NCI-H2171 treated with DMSO at 0.1 percent for 48 hours (cell line): ENCODE data around the gene LSMEM2.
"Not testable (repeated sequence)": the region's sequence is repeated elsewhere in the genome, so short reads cannot be mapped to it uniquely, and the experiment has no call there.

Experiments
- DNase-seq: peaks from one replicate; lab custom pipeline; 2025; lab: John Stamatoyannopoulos, UW

The LSMEM2 gene

DNA sequence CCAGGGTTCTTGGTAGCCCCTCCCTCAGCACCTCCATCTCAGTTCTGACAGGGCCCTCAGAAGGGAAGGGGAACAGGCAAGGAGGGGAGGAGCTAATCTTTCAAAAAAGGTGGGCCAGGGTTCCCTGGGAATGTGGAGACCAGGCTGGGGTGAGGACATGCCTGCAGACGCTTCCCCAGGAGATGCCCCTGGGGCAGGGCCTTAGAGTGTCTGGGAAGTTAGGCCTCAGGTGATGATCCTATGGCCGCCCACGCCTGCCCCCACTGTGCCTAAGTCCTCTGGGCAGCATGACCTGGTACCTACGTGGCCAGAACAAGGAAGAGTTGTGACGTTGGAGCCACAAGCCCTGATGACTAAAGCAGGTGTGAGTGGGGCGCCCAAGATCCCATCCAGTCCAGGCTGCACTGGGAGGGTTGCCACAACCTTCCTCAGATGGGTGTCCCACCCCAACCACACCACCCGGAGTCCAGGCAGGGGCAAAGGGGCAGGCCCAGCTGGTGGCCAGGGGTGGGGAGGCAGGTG is 13.9 kb upstream of the LSMEM2 start:
- DNase-seq = no peak

DNA sequence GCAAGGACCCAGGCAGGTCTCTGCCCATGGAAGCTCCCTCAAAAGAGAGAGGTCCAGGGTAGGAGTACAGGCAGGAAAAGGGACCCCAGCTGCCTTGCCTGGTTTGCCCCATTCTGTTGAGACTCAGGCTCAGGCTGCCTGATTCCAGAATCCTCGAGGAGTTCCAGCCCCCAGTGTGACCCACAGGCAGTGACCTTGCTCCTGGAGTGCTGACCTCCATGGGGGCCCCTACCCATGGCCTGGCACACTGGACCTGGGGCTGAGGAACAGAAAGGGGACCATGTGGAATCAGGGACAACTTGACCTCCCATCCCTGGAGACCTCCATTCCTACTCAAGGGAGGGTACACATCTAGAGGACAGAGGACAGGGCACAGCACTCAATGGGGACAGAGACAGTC is 13.3 kb upstream of the LSMEM2 start:
- DNase-seq = no peak

DNA sequence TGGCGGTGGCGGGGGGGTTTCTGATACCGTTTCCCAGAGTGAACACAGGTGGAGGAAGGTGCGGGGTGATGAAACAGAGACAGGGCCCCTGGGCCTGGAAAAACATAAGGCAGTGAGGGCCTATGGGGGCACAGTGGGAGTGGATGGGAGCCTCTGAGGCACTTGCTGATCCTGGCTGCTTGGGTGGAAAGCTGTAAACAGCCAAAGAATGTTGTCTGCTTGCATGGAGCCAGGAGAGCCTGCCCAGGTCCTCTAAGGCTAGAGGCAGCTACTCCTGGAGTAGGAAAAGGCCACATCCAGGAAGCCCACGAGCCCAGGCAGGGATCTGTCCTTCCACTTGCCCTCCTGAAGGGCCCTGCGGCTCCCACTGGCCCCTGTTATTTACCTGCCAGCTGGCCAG is 12.9 kb upstream of the LSMEM2 start:
- no peak for DNase-seq

DNA sequence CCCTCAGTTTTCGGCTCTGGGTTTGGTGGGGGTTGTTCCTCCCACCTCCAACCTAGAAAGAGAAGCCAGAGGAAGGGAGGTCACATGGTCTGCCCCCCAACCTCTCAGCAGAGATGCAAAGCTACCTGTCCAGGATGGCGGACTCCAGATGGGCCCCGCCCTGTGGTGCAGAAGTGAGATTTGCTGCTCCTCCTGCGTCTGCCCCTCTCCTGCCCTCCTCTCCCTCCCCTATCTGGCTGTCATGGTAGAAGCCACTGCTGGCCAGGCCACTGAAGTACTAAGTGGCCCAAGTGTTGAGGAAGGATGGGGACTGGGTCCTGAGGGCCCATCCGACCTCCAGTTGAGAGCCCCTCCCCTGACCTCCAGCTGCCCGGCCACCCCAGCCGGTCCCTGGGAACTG is 12.1 kb upstream of the LSMEM2 start:
- no peak for DNase-seq

DNA sequence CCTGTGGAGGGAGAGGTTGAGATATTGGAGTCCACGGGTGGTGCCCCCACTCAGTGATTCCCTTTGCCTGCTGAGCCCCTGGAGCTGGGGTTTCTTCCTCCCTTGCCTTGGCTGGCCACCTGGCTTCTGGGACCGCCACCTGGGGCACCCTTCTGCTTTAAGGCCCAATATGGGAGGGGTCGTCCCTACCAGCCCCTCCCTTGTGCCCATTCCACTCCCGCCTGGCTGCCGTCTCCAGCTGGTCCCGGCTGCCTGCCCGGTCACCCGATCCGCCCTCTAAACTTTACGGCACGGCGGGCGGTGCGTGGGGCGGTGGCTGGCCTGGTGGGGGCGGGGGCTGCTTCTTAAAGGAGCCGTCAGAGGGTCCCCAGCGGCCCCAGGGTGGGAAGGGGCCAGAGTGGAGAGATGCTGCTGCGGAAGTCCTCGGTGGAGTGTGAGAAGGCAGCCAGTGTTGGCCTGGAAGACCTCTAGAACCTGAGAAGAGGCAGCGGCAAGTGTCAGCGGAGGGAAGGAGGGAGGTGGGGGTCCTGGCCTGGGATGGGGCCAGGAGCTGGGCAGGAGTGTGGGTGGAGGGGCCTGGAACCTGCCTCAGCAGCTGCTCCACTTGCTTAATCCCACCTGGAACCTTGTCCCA is 11.5 kb upstream of the LSMEM2 start:
- DNase-seq = peak; percentile 44

DNA sequence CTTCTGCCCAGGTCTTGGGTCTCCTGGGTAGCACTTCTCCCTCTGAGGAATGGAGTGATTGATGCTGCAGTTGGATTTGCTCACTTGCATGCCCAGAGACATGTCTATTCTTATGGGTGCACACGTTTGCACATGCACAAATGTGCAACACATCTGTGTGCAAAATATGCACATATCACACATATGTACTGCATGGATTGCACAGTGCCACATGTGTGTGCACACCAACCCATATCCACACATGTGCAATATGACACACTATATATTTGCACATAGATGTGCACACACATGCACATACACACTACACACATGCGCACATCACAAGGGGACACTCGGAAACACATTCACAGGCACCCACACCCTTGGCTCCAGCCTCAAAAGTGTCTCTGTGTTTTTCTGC is 10.6 kb upstream of the LSMEM2 start:
- DNase-seq = no peak

DNA sequence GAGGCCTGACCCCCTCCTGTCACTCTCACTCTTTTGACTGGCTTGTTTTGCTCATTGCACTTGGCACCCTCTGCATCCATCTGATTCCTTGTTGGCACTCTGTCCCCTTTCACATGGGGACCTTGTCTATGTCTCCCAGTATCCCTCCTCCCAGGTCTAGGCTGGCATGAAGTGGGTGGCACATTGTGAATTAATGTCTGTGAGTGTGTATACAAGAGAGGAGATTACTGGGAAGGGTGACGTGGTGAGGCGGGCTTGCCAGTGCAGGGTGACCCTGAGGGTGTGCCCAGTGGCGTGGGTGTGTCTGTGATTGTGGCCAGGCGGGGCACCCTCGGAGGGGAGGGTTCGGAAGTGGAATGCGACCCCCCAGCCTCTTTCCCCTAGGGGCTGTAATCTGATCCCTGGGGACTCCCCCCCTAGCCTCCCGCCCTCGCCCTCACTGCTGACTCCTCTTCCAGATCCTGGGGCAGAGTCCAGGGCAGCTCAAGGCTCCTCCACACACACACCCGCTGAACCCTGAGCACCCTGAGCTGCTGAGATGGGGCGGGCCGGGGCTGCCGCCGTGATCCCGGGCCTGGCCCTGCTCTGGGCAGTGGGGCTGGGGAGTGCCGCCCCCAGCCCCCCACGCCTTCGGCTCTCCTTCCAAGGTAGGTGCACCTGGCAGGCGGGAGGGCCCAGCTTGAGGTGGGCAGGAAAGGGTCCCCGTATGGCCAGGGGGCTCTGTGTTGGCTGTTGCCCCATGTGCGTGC is 10.0 kb upstream of the LSMEM2 start, which contains the start of gene SEMA3B:
TSS of gene SEMA3B (plus strand) at position 445 of the 749 bp plus-strand sequence. CDS start at position 539, 94 bp downstream.
- no peak for DNase-seq

DNA sequence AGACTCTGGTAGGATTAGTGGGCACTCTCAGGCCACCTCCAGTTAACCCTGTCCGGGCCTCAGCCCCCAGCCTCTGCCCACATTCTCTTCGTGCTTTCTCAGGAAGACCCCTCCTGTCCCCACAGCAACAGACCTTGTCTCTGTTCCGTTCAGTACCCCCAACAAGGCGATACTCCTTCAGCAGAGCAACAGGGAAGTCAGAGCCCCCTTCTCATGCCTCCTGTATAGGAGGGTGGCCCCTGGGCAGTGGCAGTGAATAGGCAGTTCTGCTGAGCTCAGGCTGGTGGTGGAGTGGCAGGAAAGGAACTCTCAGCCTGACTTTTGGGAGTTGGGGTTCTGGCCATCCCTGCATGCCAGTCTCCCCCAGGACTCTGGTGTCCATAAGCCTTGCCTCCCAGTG is 9.4 kb upstream of the LSMEM2 start:
- DNase-seq = no peak

DNA sequence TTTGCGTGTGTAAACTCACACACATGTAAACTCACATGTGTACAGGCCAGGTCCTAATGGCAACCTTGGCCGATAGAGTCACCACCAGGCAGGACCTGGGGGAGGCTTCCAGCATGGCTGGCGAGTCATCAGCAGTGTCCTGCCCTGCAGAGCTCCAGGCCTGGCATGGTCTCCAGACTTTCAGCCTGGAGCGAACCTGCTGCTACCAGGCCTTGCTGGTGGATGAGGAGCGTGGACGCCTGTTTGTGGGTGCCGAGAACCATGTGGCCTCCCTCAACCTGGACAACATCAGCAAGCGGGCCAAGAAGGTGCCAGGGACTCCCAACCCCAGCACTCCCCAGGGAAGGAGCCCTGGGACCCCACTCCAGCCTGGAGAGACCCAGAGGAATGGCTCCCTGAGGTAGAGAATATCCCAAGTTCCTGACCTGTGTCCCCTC is 8.9 kb upstream of the LSMEM2 start:
- no peak for DNase-seq

DNA sequence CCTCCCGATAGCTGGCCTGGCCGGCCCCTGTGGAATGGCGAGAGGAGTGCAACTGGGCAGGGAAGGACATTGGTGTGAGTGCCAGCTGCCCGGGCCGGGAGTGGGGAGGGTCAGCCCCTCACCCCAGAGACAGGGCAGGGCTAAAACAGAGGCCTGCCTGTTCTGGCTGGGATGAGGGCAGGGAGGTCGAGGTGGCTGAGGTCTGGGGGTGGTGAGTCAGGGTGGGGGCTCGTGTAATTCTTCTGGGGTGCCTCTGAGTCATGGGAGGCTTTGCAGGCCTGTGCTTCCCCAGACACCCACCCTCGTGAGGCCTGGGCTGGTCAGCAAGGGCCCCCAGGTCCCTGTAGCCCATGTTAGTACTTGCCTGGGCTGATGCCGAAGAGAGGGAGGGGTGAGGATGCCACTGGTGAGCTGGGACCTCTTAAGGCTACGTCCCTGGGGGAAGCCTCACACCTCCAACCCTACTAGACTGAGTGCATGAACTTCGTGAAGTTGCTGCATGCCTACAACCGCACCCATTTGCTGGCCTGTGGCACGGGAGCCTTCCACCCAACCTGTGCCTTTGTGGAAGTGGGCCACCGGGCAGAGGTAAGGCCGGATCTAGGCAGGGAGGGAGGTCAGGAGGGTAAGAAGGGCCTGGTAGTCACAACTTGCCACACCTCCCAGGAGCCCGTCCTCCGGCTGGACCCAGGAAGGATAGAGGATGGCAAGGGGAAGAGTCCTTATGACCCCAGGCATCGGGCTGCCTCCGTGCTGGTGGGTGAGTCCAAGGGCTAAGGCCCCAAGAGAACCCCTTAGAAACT is 8.3 kb upstream of the LSMEM2 start:
- no peak for DNase-seq

DNA sequence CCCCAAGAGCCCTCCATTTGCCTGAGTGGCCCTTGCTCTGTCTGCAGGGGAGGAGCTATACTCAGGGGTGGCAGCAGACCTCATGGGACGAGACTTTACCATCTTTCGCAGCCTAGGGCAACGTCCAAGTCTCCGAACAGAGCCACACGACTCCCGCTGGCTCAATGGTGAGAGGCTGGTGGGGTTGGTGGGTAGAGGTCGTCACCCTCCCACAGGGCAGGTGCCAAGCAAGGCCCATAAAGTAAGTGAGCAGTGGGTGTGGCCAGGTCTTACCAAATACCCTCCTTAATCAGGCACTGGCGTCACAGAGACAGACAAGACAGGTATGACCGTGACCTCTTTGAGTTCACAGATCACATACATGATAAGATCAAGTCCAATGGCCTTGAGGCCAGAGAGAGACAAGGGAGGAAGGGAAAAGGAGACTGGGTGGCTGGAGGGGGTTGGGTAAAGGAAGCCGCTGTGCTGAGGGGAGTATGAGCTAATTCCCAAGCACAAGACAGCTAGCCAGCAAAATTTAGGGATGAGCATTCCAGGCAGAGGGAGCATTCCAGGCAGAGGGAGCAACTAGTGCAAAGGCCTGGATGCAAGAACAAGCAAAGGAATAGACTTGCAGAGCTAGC is 7.5 kb upstream of the LSMEM2 start:
- DNase-seq = no peak

DNA sequence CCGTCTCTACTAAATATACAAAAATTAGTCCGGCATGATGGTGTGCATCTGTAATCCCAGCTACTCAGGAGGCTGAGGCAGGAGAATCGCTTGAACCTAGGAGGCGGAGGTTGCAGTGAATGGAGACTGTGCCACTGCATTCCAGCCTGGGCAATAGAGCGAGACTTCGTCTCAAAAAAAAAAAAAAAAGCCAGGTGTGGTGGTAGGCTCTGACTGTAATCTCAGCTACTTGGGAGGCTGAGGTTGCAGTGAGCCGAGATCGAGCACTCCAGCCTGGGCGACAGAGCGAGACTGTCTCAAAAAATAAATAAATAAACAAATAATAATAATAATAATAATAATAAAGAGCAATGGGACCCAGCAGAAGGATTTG is 6.4 kb upstream of the LSMEM2 start:
- DNase-seq = not testable (repeated sequence)

DNA sequence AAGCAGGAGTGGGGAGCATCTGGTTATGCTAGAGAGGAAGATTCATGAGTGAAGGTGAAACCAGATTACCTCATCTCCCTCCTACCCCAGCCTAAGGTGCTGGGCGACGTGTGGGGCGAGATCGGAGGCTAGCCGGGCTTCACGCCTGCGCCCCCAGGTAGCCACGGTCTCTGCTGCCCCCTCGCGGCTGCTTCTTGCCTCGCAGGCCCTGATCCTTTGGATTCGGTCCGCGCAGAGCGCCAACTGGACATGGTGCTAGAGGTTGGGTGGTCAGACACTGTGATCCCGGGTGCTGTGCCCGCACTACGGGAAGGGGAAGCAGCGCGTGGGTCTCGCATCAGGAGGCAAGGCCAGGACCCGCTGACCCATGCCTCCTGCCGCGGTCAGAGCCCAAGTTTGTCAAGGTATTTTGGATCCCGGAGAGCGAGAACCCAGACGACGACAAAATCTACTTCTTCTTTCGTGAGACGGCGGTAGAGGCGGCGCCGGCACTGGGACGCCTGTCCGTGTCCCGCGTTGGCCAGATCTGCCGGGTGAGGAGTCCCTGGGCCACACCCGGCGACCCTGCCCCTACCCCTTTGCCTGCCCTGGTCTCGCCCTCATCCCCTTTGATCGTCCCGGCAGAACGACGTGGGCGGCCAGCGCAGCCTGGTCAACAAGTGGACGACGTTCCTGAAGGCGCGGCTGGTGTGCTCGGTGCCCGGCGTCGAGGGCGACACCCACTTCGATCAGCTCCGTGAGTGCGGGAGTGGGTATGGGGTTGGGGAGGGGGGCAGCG is 5.8 kb upstream of the LSMEM2 start:
- peak; percentile 60 for DNase-seq

DNA sequence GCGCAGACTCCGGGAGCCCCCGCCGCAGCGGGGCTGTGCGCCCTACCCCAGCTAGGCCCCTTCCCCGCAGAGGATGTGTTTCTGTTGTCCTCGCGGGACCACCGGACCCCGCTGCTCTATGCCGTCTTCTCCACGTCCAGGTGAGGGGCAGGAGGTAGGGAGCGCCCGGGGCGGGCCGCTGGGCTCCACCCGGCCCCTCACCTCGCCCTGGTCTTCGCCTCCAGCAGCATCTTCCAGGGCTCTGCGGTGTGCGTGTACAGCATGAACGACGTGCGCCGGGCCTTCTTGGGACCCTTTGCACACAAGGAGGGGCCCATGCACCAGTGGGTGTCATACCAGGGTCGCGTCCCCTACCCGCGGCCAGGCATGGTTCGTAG is 5.2 kb upstream of the LSMEM2 start:
- DNase-seq = no peak

DNA sequence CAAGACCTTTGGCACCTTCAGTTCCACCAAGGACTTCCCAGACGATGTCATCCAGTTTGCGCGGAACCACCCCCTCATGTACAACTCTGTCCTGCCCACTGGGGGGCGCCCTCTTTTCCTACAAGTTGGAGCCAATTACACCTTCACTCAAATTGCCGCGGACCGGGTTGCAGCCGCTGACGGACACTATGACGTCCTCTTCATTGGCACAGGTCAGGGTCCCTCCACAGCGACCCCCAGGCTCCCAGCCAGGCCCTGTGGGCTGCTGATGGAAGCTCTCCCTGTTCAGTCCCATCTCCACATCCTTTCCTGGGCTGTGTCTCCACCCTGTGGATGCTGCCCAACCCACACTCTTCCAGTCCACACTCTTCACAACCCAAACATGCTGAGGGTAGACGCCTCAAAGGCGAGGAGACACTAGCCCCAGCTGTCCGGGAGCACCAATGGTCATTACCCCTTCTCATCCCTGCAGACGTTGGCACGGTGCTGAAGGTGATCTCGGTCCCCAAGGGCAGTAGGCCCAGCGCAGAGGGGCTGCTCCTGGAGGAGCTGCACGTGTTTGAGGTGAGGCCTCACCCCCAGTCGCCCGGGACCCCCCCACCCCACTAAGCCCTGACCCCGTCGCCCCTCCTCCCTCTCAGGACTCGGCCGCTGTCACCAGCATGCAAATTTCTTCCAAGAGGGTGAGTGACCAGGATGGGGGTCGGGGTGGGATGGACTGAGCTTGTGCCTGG is 4.3 kb upstream of the LSMEM2 start:
- DNase-seq = peak; percentile 15

DNA sequence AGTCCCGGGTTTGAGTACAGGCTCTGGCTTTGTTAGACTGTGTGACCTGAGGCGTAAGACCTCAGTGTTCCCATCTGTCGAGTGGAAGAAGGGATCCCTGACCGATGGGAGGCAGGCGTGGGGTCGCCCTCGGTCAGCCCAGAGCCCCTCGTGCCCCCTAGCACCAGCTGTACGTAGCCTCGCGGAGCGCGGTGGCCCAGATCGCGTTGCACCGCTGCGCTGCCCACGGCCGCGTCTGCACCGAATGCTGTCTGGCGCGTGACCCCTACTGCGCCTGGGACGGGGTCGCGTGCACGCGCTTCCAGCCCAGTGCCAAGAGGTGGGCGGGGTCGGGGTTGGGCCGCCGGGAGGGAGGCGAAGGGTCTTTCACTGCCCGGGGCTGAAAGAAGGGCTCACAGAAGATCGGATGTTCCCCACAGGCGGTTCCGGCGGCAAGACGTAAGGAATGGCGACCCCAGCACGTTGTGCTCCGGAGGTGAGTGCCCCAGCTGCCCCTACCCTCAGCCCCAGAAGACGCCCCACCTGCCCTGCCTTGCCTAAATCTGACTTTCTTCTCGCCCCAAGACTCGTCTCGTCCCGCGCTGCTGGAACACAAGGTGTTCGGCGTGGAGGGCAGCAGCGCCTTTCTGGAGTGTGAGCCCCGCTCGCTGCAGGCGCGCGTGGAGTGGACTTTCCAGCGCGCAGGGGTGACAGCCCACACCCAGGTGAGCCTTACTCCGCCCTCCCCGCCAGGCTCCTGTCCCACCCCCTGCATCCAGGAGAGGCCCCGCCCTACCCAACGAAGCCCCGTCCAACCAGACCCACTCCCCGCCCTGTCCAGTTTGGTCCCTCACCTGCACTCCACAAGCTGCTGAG is 3.5 kb upstream of the LSMEM2 start:
- no peak for DNase-seq

DNA sequence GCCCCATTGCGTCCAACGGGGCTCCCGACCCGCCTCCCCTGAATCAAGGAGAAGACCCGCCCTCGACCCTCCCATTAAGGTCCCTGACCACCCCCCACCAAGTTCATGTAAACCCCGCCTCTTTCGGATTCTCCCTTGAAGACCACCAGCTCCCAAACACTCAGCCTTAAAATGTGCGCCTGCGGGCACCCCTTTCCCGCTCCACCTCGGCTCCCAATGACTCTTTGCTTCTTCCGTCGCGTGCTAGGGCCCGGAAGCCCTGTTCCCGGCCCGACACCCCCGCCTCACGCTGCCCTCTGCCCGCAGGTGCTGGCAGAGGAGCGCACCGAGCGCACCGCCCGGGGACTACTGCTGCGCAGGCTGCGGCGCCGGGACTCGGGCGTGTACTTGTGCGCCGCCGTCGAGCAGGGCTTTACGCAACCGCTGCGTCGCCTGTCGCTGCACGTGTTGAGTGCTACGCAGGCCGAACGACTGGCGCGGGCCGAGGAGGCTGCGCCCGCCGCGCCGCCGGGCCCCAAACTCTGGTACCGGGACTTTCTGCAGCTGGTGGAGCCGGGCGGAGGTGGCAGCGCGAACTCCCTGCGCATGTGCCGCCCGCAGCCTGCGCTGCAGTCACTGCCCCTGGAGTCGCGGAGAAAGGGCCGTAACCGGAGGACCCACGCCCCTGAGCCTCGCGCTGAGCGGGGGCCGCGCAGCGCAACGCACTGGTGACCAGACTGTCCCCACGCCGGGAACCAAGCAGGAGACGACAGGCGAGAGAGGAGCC is 2.7 kb upstream of the LSMEM2 start:
- DNase-seq = no peak

DNA sequence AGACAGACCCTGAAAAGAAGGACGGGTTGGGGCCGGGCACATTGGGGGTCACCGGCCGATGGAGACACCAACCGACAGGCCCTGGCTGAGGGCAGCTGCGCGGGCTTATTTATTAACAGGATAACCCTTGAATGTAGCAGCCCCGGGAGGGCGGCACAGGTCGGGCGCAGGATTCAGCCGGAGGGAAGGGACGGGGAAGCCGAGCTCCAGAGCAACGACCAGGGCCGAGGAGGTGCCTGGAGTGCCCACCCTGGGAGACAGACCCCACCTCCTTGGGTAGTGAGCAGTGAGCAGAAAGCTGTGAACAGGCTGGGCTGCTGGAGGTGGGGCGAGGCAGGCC is 2.2 kb upstream of the LSMEM2 start:
- no peak for DNase-seq
